Islet precursor cell (in vitro differentiated cells): Measurements from ENCODE around the gene DDX49.
"Not testable (repeated sequence)": the region's sequence is repeated elsewhere in the genome, so short reads cannot be mapped to it uniquely, and the experiment has no call there.

Experiments
- DNase-seq: peaks from one replicate; pipeline ENCODE4 v3.0.0-alpha.2; 2018

Gene DDX49

DNA sequence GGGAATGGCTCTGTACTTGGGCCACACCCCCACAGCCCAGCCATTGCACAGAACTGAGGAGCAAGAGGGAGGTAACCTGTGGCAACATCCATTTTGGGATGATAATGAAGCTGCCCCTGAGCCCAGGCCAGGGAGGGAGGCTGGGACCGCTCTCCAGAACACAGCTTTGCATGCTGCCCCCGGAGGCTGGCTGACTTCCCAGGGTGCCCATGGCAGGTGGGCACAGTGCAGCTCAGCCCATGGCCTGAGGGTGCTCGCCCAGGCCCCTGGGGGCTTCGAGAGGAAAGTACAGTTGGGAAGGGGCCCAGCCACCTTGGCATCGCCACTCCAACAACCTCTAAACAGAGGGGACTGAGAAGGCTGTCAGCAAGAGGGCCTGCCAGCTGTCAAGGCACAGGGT is 6.0 kb upstream of the DDX49 start:
- DNase-seq, result no peak

DNA sequence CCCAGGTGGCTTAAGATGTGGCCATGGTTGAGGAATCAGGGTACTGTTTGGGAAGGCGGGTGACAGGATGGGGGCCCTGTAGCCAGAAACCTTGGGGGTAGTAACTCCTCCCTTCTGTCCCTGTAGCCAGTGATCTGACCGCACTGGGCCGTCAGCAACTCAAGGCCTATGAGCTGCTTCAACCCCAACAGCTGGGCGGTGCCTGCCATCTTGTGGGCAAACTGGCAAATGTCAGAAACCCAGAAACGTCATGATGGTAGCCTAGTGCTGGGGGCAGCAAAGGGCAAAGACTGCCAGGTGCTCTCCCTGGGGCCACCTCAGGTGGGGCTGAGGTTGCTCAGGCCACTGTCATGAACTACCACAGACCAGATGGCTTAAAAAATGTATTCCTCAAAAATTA is 3.9 kb upstream of the DDX49 start:
- no peak for DNase-seq

GRCh38 chr19:18917593-18917992 is 1.9 kb upstream of the DDX49 start:
- not testable (repeated sequence) for DNase-seq

- DNase-seq, result no peak
Measured at GRCh38 chr19:18919900-18920214, 342 bp downstream of the DDX49 start.

GRCh38 chr19:18920400-18920799 is 885 bp downstream of the DDX49 start:
- no peak for DNase-seq

- no peak for DNase-seq
Measured at GRCh38 chr19:18921593-18921992, 2.1 kb downstream of the DDX49 start.

- no peak for DNase-seq
Measured at GRCh38 chr19:18922228-18922985, 2.9 kb downstream of the DDX49 start.

DNA sequence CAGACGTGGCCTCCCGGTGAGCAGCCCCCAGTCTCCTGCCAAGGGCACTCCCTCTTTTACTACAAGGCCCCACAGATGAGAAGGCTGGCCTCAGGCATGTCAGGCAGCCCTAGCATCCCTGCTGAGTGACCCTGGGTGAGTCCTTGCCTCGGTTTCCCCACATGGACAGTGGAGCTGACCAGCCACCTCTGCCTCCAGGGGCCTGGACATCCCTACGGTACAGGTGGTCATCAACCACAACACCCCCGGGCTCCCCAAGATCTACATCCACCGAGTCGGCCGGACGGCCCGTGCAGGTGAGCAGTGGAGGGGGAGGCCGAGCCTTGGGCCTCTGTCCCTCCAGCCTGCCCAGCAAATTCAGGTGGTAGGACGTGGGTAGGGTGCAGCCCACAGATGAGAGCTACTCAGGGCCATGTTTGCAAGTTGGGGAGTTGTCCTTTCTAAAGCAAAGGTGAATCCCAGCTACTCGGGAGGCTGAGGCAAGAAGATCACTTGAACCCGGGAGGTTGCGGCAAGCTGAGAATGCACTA is 5.2 kb downstream of the DDX49 start:
- no peak for DNase-seq

GRCh38 chr19:18928018-18928805 is 8.7 kb downstream of the DDX49 start:
- DNase-seq, result no peak

DNA sequence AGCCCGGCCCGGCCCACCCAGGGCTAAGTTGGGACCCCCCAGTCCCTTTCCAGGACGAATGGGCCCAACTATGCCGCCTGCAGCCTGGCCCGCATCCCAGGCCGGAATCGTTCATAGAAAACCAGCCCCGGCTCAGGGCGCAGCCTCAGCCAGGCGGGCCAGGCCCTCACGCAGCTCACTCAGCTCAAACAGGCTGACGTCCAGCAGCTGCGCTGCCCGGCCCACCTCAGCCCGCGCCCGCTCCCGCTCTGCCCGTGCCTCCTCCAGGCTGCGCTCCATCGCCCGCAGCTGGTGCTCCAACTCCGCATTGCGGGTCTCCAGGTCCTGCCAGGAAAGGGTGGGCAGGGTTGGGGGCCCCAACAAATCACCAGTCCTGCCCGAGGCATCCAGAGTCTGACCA is 9.8 kb downstream of the DDX49 start:
- no peak for DNase-seq

- no peak for DNase-seq
Measured at GRCh38 chr19:18931316-18932162, 12.0 kb downstream of the DDX49 start.

DNA sequence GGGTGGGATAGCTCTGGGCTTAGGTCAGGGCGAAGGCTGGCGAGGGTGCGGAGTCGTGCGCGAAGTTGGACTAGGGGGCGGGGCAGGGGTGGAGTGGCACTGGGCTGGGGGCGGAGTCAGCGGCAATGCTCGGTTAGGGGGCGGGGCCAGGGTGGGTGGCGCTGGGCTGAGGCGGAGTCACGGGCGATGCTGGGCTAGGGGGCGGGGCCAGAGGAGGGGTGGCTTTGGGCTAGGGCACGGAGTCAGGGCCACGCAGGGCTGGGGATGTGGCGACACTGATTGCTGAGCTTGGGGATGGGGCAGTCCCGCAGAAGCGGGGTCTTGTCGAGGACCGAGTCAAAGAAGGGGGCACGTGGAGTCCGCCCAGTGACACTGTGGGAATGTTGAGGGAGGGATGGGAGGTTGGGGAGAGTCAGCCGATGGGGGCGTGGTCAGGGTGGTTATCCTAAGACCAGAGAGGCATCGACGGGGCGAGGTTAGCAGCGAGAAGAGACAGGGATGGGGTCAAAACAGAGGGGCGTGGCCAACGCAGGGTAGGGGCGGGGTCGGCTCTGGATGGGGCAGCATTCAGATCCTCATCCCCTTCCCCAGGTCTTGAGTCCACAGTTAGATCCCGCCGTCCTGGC is 12.8 kb downstream of the DDX49 start:
- peak; percentile 94 for DNase-seq

DNA sequence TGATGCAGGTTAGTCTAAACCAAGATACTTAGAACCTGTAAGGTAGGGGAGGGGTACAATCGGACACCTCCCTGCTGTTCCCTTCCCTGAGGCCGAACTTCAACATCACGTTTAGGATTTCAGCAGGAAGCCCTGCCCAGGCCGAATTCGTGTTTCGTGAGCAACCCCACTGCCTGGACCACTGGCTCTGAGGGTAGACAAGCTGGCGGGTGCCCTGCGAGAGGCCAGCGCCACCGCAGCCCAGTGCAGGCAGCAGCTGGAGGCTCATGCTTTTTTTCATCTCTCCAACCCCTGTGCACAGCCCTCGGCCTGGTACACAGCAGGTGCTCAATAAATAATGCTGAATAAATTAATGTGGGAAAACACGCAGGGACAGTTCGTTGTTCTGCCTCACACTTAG is 13.8 kb downstream of the DDX49 start:
- no peak for DNase-seq

DNA sequence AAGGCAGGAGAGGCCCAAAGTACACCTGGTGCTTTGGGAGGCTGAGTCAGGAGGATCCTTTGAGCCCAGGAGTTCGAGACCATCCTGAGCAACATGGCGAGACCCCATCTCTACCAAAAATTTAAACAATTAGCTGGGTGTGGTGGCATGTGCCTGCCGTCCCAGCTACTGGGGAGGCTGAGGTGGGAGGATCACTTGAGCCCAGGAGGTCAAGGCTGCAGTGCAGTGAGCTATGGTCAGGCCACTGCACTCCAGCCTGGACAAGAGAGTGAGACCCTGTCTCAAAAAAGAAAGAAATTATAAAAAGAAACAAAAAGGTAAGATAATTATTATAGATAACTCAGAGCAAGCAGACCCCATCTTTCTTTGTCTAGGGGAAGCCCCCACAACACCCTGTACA is 19.6 kb downstream of the DDX49 start:
- no peak for DNase-seq

DNA sequence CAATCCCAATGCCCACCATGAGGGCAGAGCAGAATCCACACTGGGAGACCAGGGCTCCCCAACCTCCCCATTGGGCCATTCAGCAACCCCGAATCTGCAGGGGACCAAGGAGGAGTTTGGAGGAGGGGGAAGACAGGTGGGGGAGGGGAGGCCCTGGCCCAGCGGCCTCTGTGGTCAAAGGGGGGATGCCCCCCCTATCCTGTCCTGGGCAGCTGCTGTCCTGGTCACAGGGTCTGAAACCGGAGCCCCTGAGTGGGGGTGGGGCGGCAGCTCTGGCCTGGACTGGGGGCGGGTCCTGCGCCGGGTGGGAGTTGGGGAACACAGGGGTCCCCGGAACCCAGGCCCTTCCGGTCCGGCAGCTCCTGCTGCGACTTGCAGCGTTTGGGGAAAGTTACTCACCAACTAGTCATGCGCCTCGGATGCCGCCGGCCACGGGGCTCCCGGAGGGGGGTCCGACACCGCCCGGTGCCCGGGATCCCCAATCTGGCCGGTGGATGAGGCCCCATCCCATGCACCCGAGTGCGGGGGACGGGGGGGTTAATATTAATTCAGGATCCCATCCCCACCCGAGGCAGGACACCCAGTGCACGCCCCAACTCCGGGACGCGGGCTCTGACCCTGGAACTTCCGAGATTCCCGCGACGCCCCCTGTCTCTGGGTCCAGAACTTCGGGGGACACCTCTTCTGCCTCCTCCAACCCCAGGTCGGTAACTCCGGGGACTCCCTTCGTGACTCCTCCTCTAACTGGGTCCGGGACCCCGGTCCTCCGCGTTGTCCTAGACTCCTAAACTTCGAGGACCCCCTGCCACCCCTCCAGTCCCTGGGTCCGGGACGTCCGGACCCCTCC is 20.6 kb downstream of the DDX49 start:
- DNase-seq, result peak; percentile 69

DNA sequence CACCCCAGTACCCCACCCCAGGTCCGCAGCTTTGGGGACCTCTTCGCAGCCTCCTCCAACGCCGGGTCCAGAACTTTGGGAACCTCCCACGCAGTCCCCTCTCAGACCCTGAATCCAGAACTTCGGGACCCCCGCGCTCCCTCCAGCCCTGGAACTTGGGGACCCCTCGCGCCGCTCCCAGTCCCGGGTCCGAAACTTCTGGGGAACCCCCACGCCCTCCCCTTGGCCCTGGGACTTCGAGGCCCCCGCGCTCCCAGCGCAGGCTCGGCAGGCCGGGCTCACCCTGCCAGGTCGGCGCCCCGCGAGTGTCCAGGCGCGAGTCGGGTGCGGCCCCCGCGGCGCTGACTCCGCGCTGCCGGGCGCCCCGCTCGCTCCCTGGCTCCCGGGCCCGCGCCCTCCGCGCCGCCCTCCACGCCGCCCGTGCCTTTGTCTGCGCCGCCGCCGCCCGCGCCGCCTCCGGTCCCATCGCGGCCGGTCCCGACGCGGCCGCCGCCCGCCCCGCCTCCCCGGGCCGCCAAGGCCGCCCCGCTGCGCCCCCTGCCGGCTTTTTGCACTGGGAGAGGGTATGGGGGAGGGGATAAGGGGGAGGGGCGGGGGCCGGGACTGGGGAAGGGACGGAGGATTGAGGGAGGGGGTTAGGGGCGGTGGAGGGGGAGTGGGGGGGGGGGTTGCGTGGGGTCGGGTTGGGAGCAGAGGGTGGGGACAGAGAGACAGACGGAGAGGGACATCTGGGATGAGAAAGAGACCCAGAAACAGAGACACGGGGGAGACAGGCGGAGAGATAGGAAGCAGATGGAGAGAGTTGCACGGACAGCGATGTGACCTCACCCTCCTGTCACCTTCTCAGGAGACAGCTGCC is 21.5 kb downstream of the DDX49 start, which contains the start of gene HOMER3:
Gene HOMER3 (minus strand): TSS at position 449 of the 859 bp plus-strand sequence. CDS start 2,235 bp downstream, outside the sequence.
- DNase-seq, result peak; percentile 81

DNA sequence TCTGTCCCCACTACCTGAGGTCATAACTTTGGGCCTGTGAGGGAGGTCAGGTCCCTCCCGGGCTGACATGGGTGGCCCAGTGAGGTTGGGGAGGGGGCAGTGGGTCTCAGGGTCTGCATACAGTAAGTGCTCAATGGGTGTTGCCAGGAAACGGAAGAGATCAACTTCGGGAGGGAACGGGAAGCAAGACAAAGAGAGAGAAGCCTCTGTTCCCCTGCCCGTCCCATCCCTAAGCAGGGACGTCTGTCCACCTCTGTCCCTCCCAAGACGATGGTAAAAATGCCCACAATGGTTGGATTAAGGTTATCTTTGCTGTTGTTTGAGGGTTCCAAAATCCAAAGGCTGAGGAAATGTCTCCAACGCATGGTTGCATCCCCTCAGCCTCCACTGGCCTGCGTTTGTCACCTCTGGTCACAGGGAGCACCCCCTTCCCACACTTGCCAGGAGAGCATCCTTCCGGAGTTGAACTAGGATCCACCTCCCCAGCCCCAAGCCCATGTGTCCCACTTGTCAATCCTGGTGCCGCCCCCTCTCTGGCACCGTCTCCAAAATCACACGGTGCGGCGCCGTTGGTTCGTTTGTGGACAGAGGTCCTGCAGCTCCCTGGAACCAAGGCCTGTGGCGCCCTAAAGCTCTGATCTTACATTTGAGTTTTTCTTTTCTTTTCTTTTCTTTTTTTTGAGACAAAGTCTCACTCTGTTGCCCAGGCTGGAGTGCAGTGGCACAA is 22.3 kb downstream of the DDX49 start:
- no peak for DNase-seq

DNA sequence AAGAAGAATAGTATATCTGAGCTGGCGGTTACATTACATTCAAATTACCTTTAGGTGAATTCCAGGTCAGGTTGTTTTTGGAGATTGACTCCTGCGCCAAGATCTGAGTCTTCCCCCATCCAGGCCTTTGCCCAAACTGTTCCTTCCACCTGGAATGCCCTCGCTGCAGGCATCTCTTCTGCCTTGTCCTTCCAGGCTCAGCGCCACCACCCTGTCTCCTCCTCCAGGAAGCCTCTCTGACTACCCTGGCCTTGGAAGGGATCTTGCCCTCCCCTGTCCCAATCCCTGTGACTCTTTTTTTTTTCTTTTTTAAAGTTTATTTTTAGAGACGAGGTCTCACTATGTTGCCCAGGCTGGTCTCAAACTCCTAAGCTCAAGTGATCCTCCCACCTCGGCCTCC is 23.2 kb downstream of the DDX49 start:
- no peak for DNase-seq

DNA sequence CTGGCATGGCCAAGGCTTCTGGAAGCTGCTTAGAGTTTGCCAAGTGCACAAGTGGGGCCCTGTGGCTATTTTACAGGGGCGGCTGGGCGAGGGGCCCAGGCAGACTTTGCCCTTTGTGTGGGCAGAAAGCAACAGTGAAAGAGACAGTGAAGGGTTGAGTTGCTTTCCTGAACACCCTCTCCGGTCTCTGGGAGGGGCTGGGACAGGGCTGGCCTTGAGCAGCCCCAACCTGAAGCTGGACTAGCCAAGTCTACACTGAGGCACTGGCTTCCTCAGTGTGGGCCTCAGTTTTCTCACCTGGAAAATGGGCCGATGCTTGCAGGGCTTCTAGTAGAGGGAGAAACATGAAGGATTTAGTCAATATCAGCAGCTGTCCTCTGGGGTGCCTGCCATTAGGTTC is 23.9 kb downstream of the DDX49 start:
- no peak for DNase-seq

- no peak for DNase-seq
Measured at GRCh38 chr19:18945297-18945696, 25.8 kb downstream of the DDX49 start.
